GM19035 (cell line): ENCODE measurements around the gene OR52W1.
"Not testable (repeated sequence)": the region's sequence is repeated elsewhere in the genome, so short reads cannot be mapped to it uniquely, and the experiment has no call there.

Source experiments
- ATAC-seq: cut with Tn5 transposase; IDR thresholded peaks from one replicate; pipeline ENCODE4 v1.9.1; 2021; ENCODE audit not compliant: unreplicated experiment

Gene OR52W1

GRCh38 chr11:6216501-6216900, 17.5 kb downstream of the OR52W1 start:
- ATAC-seq = no peak

GRCh38 chr11:6217722-6218121, 18.7 kb downstream of the OR52W1 start:
- ATAC-seq = no peak

DNA sequence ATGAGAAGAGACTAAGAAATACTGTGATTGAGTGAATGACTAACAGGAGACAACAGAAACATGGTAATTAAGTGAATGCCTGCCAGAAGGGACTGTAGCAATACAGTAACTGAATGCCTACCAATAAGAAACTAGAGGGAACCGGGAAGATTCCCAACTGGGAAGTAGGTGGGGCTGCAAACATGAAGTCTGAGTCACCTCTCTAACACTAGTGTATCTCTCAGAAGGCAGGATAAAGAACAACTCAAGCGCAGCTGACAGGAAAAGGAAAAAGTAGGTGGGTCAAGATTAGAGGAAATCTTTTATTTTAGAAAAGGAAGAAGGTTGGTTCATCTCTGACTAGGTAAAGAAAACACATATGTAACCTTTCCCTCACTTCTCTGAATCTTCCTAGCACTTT, 20.3 kb downstream of the OR52W1 start:
- ATAC-seq = no peak

- ATAC-seq = no peak
Observed at GRCh38 chr11:6223854-6224253, 24.8 kb downstream of the OR52W1 start.

DNA sequence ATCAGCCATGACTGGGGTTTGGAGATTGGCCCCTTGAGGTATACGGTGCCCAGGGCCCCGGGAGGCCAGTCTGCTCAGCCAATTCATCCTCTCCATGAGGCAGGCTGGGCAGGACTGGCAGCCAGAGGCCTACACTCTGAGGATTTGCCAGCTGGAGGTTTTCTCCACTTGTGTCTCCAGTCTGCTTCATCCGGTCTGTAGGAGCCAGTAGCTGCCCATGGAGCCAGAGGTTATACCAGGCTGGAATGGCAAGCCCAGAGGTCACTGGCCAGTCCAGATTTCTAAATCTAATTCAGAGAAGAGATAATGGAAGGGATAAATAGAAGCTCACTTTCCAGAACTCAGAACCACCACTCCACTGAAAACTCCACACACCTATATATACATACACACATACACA, 25.4 kb downstream of the OR52W1 start:
- ATAC-seq = no peak

DNA sequence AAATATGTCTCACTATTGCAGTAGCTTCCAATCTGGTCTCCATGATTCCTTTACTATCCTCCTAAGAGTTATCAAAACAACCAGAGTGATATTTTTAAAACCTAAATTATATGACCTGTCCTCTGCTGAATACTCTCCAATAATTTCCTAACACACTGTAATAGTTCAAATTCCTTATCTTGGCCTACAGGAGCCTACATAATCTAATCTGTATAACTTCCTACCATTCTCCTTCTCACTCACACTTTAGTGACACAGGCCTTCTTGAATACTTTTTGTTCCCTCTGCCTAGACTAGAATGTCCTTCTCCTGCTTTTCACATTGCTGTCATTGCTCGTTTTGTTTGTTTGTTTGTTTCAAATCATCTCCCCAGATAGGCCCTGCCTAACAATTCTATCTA, 26.0 kb downstream of the OR52W1 start:
- no peak for ATAC-seq

DNA sequence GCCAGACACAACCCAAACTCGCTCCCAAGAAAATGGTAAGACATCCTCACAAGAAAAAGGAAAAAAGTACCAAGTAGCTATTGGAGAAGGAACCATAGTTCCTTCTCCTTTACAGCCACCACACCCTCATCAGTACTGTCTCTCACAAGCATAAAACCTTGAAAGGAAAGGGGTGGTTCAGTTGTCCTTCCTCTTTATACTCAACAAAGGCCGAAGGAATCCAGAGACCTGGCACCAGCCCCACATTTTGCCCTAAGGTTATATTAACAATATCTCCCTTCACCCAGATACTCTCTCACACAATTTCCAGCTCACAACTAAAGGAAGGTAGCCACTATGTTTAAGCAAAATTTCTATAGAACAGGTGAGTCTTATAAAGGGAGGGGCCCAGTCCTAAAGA, 26.9 kb downstream of the OR52W1 start:
- ATAC-seq = no peak

DNA sequence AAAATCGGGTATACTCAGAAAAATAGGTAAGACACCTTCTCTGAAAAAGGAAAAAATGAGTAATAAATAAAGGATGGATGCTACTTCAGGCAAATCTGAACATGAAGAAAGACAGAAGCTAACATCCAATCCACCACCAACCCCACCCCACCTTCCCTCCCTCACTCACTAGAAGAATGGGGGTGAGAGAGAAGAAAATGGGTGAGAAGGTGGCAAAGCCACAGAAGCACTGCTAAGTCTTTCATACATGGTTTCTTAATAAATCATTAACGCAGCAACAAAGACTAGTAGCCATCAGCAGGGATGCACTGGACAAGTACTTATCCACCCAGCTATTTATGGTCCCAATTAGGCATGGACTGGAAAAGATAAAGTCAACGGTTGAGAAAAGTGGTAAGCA, 29.5 kb downstream of the OR52W1 start:
- no peak for ATAC-seq

DNA sequence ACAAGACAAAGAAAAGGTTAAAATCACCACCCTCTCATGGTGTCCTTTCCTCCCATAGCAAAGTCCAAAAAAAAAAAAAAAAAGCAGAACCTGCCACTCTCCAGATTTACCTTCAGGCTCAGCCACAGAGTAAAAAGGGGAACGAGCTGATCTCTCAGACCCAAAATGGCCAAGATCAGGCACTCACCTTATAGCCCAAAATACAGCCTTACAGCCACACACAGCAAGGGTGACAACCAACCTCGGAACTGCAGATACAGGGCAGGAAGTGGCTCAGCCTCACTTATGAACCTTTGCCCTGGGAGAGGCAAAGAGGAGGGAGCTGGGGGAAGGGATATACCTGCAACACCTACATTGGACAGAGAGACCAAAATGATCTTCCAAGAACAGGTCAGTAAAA, 30.9 kb downstream of the OR52W1 start:
- no peak for ATAC-seq

DNA sequence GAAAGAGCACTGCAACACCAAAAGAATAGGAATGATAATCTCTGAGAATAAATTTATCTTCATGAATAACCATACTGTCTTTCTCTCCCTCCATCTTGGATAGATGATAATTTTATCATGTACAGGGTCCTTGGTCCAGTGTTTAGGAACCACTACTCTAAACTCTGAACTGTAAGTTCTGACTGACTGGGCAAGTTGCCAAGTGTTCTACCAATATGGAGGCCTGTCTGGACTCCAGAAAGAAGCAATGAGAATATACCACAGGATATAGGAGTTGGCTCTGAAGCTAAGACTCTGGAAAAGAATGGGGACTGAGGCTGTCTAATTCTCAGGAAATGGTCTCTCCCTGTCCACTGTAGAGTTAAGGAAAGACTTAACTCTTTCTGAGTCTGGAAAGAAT, 33.9 kb downstream of the OR52W1 start:
- no peak for ATAC-seq

- ATAC-seq = no peak
Observed at GRCh38 chr11:6233984-6234386, 35.0 kb downstream of the OR52W1 start.

DNA sequence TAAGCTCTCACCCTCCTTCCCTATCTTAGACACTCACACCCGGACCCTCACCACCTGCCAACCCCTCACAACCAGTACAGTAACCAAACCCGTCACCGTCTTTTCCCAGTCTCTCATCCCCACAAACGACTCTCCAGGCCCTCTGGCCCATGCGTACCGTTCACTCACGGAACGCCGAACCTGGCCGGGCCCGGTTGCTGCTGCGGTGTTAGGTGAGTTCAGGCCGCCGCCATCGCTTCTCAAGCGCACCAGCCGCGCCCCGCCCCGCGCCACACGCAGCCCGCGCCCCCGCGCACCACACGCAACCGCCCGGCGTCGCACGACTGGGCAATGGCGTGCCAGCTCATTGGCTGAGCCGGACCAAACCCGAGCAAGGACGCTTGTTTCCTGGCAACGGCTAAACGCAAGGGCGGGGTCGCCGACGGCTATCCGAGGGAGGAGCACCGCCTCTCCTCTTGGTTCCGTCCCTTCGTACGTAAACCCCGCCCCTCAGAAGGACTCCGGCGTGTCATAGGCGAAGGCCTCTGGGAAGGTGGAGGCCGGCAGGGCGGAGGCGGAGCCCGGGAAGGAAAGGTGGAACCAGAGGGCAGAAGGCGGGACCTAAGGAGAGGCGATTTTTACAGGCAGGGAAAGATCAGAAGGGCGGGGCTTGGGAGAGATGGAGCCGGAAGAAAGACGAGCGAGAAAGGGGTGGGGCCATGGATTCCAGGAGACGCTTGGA, 35.5 kb downstream of the OR52W1 start, which contains the start of gene FHIP1B:
FHIP1B (minus strand) TSS at position 250 of the 721 bp plus-strand sequence. CDS start 10,120 bp downstream, outside the sequence.
- peak; percentile 94 for ATAC-seq

DNA sequence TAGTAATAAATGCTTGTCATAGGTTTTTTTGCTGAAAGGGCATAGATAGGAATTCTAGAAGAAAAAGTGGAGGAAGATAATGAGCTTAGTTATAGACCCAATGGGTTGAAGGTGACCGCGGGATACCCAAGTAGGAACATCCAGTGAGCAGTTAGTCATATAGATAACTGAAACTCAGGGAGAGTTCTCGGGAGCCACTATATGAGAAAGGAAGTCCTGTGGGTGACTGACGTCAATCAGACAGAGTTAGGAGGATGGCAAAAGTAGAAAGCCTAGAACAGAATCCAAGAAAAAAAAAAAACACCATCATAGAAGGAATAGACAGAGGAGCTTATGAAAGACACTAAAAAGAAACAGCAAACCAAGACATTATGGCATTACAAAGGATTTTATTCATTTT, 38.2 kb downstream of the OR52W1 start:
- no peak for ATAC-seq

DNA sequence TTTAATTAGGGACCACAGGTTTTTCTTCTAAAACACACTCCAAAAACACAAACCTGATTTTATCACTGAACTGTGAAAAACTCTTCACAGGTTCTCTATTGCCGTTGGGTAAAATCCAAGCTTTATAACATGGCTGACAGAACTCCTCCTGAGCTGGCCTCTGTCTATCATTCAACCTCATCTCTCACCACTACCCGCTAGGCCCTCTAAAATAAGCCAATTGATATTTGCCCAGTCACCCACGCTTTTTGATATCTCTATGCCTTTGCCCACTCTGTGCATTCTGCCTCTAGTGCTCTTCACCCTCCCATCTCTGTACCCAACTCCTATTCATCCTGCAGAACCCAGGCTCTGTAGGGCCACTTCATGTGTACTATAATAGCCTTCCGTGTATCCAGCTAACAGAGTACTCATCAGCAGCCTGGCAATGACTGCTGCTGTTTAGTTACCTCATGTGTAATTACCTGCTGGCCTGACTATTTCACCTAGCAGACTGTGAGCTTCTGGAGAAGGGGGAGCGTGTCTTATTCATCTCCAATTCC, 38.8 kb downstream of the OR52W1 start:
- no peak for ATAC-seq

GRCh38 chr11:6238902-6239301, 39.9 kb downstream of the OR52W1 start, which contains the start of gene CNGA4:
Gene CNGA4, plus strand, starts transcription at chr11:6239089. Its CDS starts 118 bp downstream, at chr11:6239207.
- no peak for ATAC-seq

DNA sequence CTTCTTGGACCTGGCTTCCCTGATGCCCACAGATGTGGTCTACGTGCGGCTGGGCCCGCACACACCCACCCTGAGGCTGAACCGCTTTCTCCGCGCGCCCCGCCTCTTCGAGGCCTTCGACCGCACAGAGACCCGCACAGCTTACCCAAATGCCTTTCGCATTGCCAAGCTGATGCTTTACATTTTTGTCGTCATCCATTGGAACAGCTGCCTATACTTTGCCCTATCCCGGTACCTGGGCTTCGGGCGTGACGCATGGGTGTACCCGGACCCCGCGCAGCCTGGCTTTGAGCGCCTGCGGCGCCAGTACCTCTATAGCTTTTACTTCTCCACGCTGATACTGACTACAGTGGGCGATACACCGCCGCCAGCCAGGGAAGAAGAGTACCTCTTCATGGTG, 41.1 kb downstream of the OR52W1 start:
- ATAC-seq = no peak

DNA sequence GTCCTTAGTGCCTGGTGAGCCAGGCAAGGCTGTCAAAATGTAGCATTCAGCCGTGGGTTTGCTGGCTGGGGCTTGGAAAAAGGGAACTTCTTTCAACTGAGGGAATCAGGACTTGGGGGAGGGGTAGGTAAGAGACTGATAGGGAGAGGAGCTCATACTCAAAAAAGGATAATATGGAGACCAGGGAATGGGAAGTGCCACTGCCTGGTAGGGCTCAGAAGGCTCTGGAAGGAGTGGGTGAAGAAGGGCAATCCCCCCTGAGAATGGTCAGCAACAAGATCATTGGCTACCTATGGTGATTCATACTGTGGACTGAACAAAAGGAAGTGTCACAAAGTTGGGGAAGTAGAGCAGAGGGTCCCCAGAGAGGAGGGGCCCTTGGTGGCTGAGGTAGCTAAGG, 41.8 kb downstream of the OR52W1 start:
- no peak for ATAC-seq

DNA sequence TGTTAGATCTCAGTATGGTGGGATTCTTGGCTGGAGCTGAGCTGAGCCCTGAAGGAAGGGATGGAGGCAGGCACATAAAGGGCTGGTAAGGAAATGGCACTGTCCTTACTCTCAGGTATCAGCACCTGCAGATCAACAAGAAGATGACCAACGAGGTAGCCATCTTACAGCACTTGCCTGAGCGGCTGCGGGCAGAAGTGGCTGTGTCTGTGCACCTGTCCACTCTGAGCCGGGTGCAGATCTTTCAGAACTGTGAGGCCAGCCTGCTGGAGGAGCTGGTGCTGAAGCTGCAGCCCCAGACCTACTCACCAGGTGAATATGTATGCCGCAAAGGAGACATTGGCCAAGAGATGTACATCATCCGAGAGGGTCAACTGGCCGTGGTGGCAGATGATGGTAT, 42.3 kb downstream of the OR52W1 start:
- no peak for ATAC-seq

- ATAC-seq = no peak
Observed at GRCh38 chr11:6245536-6245935, 46.5 kb downstream of the OR52W1 start.

DNA sequence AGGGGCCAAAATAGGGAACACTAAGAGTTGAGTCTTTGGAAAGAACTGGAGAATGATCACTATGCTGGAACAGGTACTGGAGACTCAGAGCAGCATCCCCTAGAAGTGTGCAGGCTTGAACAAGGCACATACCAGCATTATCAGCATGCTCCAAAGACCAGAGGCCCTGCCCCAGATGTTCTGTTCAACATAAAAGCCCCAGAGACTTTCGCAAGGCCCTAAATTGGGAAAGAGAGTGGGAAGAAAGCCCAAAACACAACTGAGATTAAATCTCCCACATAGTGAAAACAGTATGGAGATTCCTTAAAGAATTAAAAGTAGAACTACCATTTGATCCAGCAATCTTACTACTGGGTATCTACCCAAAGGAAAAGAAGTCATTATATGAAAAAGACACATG, 49.2 kb downstream of the OR52W1 start:
- no peak for ATAC-seq

GRCh38 chr11:6248897-6249296, 49.9 kb downstream of the OR52W1 start:
- ATAC-seq = not testable (repeated sequence)
